A549 (cell line): ENCODE data around the gene CYP2E1. TPM values are rescaled to one million over a fixed set of nuclear protein-coding genes. Genes with fewer than 3 reads are reported as not detected.
"Not testable (repeated sequence)": the region's sequence is repeated elsewhere in the genome, so short reads cannot be mapped to it uniquely, and the experiment has no call there.

Source experiments
- ATAC-seq, 2 experiments: fragments of 200-7000 bp in 1 of 2; fragments of >200 bp in 1 of 2; cut with Nextera tagmentation in 1 of 2; cut with Tn5 transposase in 1 of 2; 3 replicates each; pipeline versions ENCODE4 v1.8.0 to v1.9.1; 2018 to 2020; ENCODE audit warnings: mild to moderate bottlenecking in 1 of 2, moderate library complexity in 1 of 2
- CTCF ChIA-PET: fragments of 300-600 bp; sonication (Branson Sonifier 250); formaldehyde crosslinking; extraction: SDS; loops from one replicate; lab custom pipeline; 2021; ENCODE audit warnings: antibody characterized with exemption, inconsistent platforms; lab: Yijun Ruan, JAX
- POLR2A ChIA-PET: fragments of 350-600 bp; formaldehyde crosslinking; extraction: SDS; loops from one replicate; lab custom pipeline; 2021; ENCODE audit warnings: antibody characterized with exemption, inconsistent platforms; lab: Yijun Ruan, JAX
- DNase-seq, 2 experiments: peaks; one replicate each; pipeline versions ENCODE4 v3.0.0 to v3.0.0-alpha.2; 2011 to 2016; ENCODE audit warnings: low read depth in 1 of 2, low spot score in 1 of 2
- FAIRE-seq: peaks from 2 replicates; lab custom pipeline; 2011; peaks lifted over from hg19 to GRCh38; lab: Jason Lieb, UNC
- H3K27ac ChIP-seq, 2 experiments: fragments of >200 bp; sonication (Bioruptor Twin); formaldehyde crosslinking; 3 replicates each; pipeline ENCODE4 v1.5.1; 2016 to 2017
- H3K4me1 ChIP-seq: fragments of >200 bp; sonication (Bioruptor Twin); formaldehyde crosslinking; 3 replicates; pipeline ENCODE4 v1.6.1; 2016
- H3K4me2 ChIP-seq: fragments of >200 bp; sonication (Bioruptor Twin); formaldehyde crosslinking; 3 replicates; pipeline ENCODE4 v1.6.1; 2016
- H3K4me3 ChIP-seq: fragments of >200 bp; sonication (Bioruptor Twin); formaldehyde crosslinking; 3 replicates; pipeline ENCODE4 v1.5.1; 2016
- H3K9me3 ChIP-seq: fragments of >200 bp; sonication (Bioruptor Twin); formaldehyde crosslinking; 3 replicates; pipeline ENCODE4 v1.6.1; 2016
- ATOH8 ChIP-seq: fragments of 250-450 bp; sonication (Bioruptor Pico); IDR thresholded peaks from 2 replicates; pipeline ENCODE4 v1.5.0; 2020; ENCODE audit warnings: low read depth, mild to moderate bottlenecking, moderate library complexity
- BCL3 ChIP-seq: fragments of >200 bp; sonication (Bioruptor Twin); formaldehyde crosslinking; IDR thresholded peaks from 3 replicates; pipeline ENCODE4 v1.6.1; 2016
- CHD4 ChIP-seq: fragments of 200-600 bp; sonication (generic); IDR thresholded peaks from 2 replicates; pipeline ENCODE4 v1.6.1; 2016; ENCODE audit warnings: antibody characterized with exemption, mild to moderate bottlenecking, borderline replicate concordance
- CTCF ChIP-seq: fragments of >200 bp; sonication (Bioruptor Twin); formaldehyde crosslinking; IDR thresholded peaks from 3 replicates; pipeline ENCODE4 v1.5.1; 2016
- ELK1 ChIP-seq: fragments of 150-350 bp; IDR thresholded peaks from 2 replicates; pipeline ENCODE4 v1.6.1; 2014; ENCODE audit warnings: low read depth, mild to moderate bottlenecking, low read length
- FOXS1 ChIP-seq: fragments of 250-450 bp; sonication (Bioruptor Pico); IDR thresholded peaks from 2 replicates; pipeline ENCODE4 v1.5.0; 2020; ENCODE audit warnings: mild to moderate bottlenecking, moderate library complexity
- HEYL ChIP-seq: fragments of 250-450 bp; sonication (Bioruptor Pico); IDR thresholded peaks from 2 replicates; pipeline ENCODE4 v1.8.0; 2021; ENCODE audit warnings: mild to moderate bottlenecking, moderate library complexity
- HOXB5 ChIP-seq: fragments of 250-450 bp; sonication (Bioruptor Pico); IDR thresholded peaks from 2 replicates; pipeline ENCODE4 v1.5.0; 2020; ENCODE audit warnings: mild to moderate bottlenecking, moderate library complexity
- KDM1A ChIP-seq: fragments of 200-600 bp; sonication (generic); IDR thresholded peaks from 2 replicates; pipeline ENCODE4 v1.6.1; 2016; ENCODE audit warnings: low read depth, mild to moderate bottlenecking
- MAFK ChIP-seq: fragments of 450-650 bp; IDR thresholded peaks from 2 replicates; pipeline ENCODE4 v1.6.1; 2014; ENCODE audit not compliant: partially characterized antibody
- MAZ ChIP-seq: fragments of 150-350 bp; IDR thresholded peaks from 2 replicates; pipeline ENCODE4 v1.6.1; 2014; ENCODE audit warnings: antibody characterized with exemption, low read depth, low read length, borderline replicate concordance
- NR3C1 ChIP-seq: fragments of >200 bp; sonication (Bioruptor Twin); formaldehyde crosslinking; IDR thresholded peaks from 3 replicates; pipeline ENCODE4 v1.6.1; 2017
- PHF8 ChIP-seq: fragments of 200-600 bp; sonication (generic); IDR thresholded peaks from 2 replicates; pipeline ENCODE4 v1.6.1; 2016; ENCODE audit warnings: low read depth, mild to moderate bottlenecking, antibody characterized with exemption, moderate library complexity, borderline replicate concordance
- POLR2AphosphoS2 ChIP-seq: conservative IDR thresholded peaks from 2 replicates; pipeline ENCODE4 v1.6.1; 2012; ENCODE audit warnings: low read length, improper control_type of control experiment, inconsistent platforms
- RAD21 ChIP-seq, 2 experiments: fragments of >200 bp in 1 of 2; sonication (Bioruptor Twin) in 1 of 2; formaldehyde crosslinking in 1 of 2; IDR thresholded peaks in 1 of 2; conservative IDR thresholded peaks in 1 of 2; 2 replicates in 1 of 2; 3 replicates in 1 of 2; pipeline ENCODE4 v1.6.1; 2012 to 2018; ENCODE audit warnings: inconsistent platforms in 1 of 2
- SMC3 ChIP-seq: fragments of >200 bp; sonication (Bioruptor Twin); formaldehyde crosslinking; IDR thresholded peaks from 3 replicates; pipeline ENCODE4 v1.6.1; 2018; ENCODE audit warnings: inconsistent platforms
- ZFP36 ChIP-seq: fragments of 450-650 bp; IDR thresholded peaks from 2 replicates; pipeline ENCODE4 v1.6.1; 2014; ENCODE audit warnings: borderline replicate concordance; ENCODE audit not compliant: partially characterized antibody
- ZNF302 ChIP-seq: fragments of 250-450 bp; sonication (Bioruptor Pico); IDR thresholded peaks from 2 replicates; pipeline ENCODE4 v1.9.0; 2021; ENCODE audit warnings: inconsistent platforms, mild to moderate bottlenecking, moderate library complexity
- ZSCAN20 ChIP-seq: fragments of 250-450 bp; sonication (Bioruptor Pico); IDR thresholded peaks from 2 replicates; pipeline ENCODE4 v1.8.0; 2022; ENCODE audit warnings: mild to moderate bottlenecking, moderate library complexity
- WGBS: methylation state at CpG from one replicate; pipeline ENCODE4 v1.1.6; 2017; ENCODE audit errors: missing lambda C conversion rate; 5-methylcytosine and 5-hydroxymethylcytosine counted together
- polyA plus RNA-seq, 4 experiments: library from polyadenylated mRNA; depleted of rRNA in 3 of 4; stranded (reverse); fragments of >200 nt; fragmentation: RNase III in 1 of 4; extraction: RNeasy Plus Mini Kit Qiagen cat#74134 plus additional on column Dnase treatment in 1 of 4; gene quantifications; 2 replicates in 3 of 4; 3 replicates in 1 of 4; pipeline ENCODE4 v1.2.3, GENCODE V29; 2011 to 2017

Gene CYP2E1
- polyA plus RNA-seq, 2 of the 4 experiments (the other 2 are of a cell fraction): 0.14 to 0.75 TPM

- DNase-seq (no peak), FAIRE-seq (no peak), ATAC-seq (no peak)
- POLR2A ChIA-PET: no interaction called here
- Histone ChIP-seq H3K27ac (no peak overlapping the region), H3K9me3 (peaks cover 12% of the 10 kb centered on the region; the same call in 2 of the 3 replicates), H3K4me2 (no peak overlapping the region), H3K4me1 (no peaks in the 10 kb centered on the region), H3K4me3 (no peak overlapping the region)
- TF ChIP-seq NR3C1 (no peak), POLR2AphosphoS2 (no peak), ELK1 (no peak), BCL3 (no peak), ZNF302 (no peak), CHD4 (no peak), PHF8 (no peak), ATOH8 (CRISPR knock-in tag) (no peak), MAZ (no peak), ZFP36 (no peak), KDM1A (no peak), ZSCAN20 (no peak), HOXB5 (no peak), MAFK (no peak), HEYL (CRISPR knock-in tag) (no peak), FOXS1 (no peak)
- CTCF ChIA-PET: interaction anchor here (1.2 to 1.5 kb wide), 2 partner anchors 42 to 160 kb away, joined by 3 to 4 read pairs; no protein-coding TSS in a partner anchor
- WGBS: 0% methylated on average over 2 of the region's 2 CpGs
Measured at GRCh38 chr10:133489816-133490588, 37.2 kb upstream of the CYP2E1 start.

- ATAC-seq, H3K4me2 ChIP-seq, H3K4me3 ChIP-seq, H3K4me1 ChIP-seq, DNase-seq, H3K27ac ChIP-seq, CTCF ChIA-PET, H3K9me3 ChIP-seq, POLR2A ChIA-PET, FAIRE-seq: not testable (repeated sequence)
- 4% methylated on average over 4 of the region's 4 CpGs for WGBS
Measured at GRCh38 chr10:133493562-133493961, 33.6 kb upstream of the CYP2E1 start.

- POLR2A ChIA-PET, H3K4me2 ChIP-seq, H3K4me1 ChIP-seq, FAIRE-seq, H3K4me3 ChIP-seq, ATAC-seq, H3K27ac ChIP-seq: not testable (repeated sequence)
- TF ChIP-seq CTCF (peak; percentile 34; the same call in 1 of the 3 replicates), SMC3 (peak; percentile 32; the same call in 1 of the 3 replicates), RAD21 (conservative IDR thresholded peaks at IDR 0.05 in 1 of 2, IDR thresholded peaks at IDR 0.05 in 1 of 2) (peak; percentile 41 to 52)
- 5% methylated on average over 6 of the region's 6 CpGs for WGBS
- DNase-seq: peak in 1 of 2 experiments; percentile 37
- CTCF ChIA-PET: interaction anchor here (0.7 to 1.4 kb wide), 4 partner anchors 10 to 128 kb away, joined by 3 to 4 read pairs (median 3); no protein-coding TSS in a partner anchor
- peaks cover 12% of the 10 kb centered on the region; the same call in 2 of the 3 replicates for H3K9me3 ChIP-seq
Measured at GRCh38 chr10:133497363-133497762, 29.8 kb upstream of the CYP2E1 start.

GRCh38 chr10:133499176-133499575 is 28.0 kb upstream of the CYP2E1 start:
- H3K4me1 ChIP-seq, H3K4me3 ChIP-seq, ATAC-seq, DNase-seq, FAIRE-seq, H3K27ac ChIP-seq, H3K4me2 ChIP-seq, POLR2A ChIA-PET: not testable (repeated sequence)
- peaks cover 12% of the 10 kb centered on the region; the same call in 2 of the 3 replicates for H3K9me3 ChIP-seq
- CTCF ChIA-PET: interaction anchor here (1.4 kb wide), 1 partner anchor 21 kb away, joined by 3 read pairs; no protein-coding TSS in a partner anchor
- 0% methylated on average over 1 of the region's 1 CpG for WGBS

- DNase-seq, POLR2A ChIA-PET, H3K27ac ChIP-seq, H3K4me3 ChIP-seq, ATAC-seq, H3K4me2 ChIP-seq, FAIRE-seq, H3K4me1 ChIP-seq: not testable (repeated sequence)
- CTCF ChIA-PET: interaction anchor here (1.2 kb wide), 1 partner anchor 18 kb away, joined by 5 read pairs; no protein-coding TSS in a partner anchor
- peaks cover 11% of the 10 kb centered on the region; the same call in 1 of the 3 replicates for H3K9me3 ChIP-seq
- WGBS: 26% methylated on average over 4 of the region's 4 CpGs
Measured at GRCh38 chr10:133500897-133501296, 26.3 kb upstream of the CYP2E1 start.
